GM19025 (cell line): ENCODE data around the gene CELA2B.
"Not testable (repeated sequence)": the region's sequence is repeated elsewhere in the genome, so short reads cannot be mapped to it uniquely, and the experiment has no call there.

Experiments
- ATAC-seq: cut with Tn5 transposase; IDR thresholded peaks from one replicate; pipeline ENCODE4 v1.9.1; 2021; ENCODE audit warnings: mild to moderate bottlenecking, low read depth, moderate library complexity; ENCODE audit not compliant: unreplicated experiment

Gene CELA2B

DNA sequence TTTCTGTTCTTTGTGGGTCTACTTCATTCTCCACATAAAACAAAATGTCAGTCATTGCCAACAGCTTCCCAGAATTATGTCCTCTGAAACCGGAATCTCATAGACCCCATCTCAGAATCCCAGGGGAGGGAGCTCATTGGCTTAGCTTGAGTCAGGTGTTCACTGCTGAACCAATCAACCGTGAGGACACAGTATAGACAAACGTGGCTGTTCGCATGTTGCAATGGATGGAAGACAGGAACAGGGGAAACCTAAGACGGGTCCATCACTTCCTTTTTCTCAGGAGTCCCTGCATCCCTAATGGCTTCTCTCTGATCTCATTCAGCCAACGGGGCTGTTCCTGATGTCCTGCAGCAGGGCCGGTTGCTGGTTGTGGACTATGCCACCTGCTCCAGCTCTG, 10.2 kb upstream of the CELA2B start:
- ATAC-seq, result no peak

- ATAC-seq, result not testable (repeated sequence)
These were observed 8.8 kb upstream of the CELA2B start for GRCh38 chr1:15466955-15467625.

DNA sequence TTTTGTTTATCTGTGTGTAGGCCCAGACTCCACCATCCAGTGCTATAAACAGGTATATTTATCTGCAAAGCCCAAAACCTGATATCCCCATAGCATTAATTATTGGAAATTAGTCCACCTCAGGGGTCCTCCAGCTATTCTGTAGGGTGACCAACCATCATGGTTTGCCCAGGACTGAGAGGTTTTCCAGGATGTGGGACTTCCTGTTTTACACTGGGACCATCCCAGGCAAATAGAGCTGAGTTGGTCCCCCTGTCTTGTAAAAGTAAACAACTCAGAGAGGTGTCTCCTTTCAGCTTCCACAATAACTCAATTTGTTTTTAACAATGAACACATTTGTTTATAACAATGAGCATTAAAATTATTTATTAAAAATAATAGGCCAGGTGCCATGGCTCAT, 7.8 kb upstream of the CELA2B start:
- no peak for ATAC-seq

- ATAC-seq, result no peak
These were observed 6.5 kb upstream of the CELA2B start for GRCh38 chr1:15469361-15469760.

DNA sequence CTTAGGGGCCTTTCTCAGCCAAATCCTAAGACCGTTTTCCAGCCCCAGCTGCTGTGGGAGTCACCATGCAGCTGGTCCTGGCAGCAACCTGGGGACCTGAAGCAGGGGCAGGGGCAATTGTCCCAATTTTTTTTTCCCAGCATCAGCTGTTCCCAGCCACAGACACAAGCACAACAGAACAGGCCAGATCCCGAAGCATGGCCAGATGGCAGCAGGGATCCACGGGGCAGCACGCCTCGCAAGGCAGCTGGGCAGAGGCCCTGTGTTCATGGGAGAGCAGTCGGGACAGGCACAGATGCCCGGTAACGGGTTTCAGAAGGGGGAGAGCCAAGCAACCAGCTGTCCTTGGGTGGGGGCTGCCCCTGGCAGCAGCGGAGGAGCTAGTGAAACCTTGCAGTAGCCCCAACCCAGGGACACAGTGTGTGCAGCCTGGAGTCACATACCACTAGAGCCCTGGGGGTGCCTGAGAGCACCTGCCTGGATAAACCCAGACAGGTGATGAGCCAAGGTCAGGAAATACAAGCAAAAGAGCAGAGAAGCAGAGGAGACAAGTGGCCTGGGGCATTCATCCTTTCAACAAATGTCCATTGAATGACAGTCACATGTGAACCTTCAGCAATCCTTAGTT, 6.0 kb upstream of the CELA2B start:
- ATAC-seq, result not testable (repeated sequence)

DNA sequence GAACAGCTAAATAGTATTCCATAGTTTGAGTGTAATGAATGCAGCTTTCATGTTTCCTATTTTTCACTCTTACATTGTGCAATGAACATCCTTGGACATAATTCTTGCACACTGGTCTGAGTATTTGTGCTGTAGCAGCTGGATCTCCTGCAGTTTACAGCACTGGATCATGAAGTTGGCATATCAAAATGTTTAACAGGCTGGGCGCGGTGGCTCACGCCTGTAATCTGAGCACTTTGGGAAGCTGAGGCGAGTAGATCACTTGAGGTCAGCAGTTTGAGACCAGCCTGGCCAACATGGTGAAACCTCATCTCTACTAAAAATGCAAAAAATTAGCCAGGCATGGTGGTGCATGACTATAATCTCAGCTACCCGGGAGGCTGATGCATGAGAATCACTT, 4.8 kb upstream of the CELA2B start:
- ATAC-seq, result not testable (repeated sequence)

- ATAC-seq, result not testable (repeated sequence)
These were observed 4.2 kb upstream of the CELA2B start for GRCh38 chr1:15471723-15472122.

- ATAC-seq, result no peak
These were observed 3.3 kb upstream of the CELA2B start for GRCh38 chr1:15472587-15472986.

GRCh38 chr1:15476927-15477326, 1.0 kb downstream of the CELA2B start:
- no peak for ATAC-seq

DNA sequence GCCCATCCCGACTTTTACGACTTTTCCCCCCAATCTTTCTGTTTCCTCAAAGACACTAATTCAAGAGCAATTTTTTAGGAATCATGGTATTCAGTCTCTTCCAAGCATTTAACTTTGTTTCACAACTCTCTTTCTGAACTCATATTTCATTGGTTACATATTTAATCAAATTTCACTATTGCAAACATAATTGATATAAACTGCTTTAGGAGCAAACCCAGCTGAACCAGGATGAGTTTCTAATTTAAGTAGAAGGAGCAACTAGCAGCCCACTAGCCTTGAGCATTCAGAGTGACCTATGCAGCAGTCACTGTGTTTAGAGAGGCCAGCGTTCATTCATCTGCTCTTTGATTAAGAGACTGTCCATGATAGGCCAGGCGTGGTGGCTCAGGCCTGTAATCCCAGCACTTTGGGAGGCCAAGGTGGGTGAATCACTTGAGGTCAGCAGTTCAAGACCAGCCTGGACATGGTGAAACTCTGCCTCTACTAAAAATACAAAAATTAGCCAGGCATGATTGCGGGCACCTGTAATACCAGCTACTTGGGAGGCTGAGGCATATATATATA, 1.8 kb downstream of the CELA2B start:
- no peak for ATAC-seq

GRCh38 chr1:15479654-15480347, 3.9 kb downstream of the CELA2B start:
- no peak for ATAC-seq

GRCh38 chr1:15482455-15482854, 6.6 kb downstream of the CELA2B start:
- not testable (repeated sequence) for ATAC-seq

- not testable (repeated sequence) for ATAC-seq
These were observed 7.2 kb downstream of the CELA2B start for GRCh38 chr1:15482983-15483543.

DNA sequence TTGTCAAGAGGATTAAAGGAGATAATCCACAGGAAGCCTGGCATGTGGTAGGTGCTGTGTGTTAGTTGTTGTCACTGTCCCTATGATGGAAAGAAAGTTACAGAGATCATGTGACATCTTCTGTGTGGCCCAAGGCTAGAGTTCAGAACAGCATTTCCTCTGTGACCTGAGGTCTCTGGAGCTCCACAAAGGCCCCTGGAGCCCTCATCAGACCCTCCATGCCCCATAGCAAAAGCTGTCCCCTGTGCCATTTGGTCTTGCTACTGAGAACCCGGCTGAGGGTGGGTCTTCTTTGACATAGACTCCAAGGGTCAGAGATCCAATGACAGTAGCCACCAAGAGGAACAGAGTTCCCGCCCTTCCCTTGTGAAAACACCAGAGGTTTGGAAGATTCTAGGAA, 8.1 kb downstream of the CELA2B start:
- ATAC-seq, result no peak

DNA sequence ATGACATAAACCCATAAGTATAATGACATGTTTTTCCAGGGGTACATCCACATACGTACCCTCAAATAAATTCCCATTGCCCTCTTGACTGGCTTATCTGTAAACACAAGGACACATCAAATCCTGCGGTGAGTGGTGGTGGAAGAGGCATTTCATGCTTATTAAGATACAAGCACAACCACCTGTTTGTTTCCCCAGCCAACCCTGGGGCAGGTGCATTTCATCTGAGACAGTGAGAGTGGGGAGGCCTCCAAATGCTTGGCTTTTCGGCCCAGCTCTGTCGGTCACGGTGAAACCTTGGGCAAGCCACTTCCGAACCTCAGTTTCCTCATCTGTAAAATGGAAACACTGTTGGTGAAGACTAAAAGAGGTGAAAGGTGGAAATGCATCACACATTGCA, 8.5 kb downstream of the CELA2B start:
- ATAC-seq, result not testable (repeated sequence)

DNA sequence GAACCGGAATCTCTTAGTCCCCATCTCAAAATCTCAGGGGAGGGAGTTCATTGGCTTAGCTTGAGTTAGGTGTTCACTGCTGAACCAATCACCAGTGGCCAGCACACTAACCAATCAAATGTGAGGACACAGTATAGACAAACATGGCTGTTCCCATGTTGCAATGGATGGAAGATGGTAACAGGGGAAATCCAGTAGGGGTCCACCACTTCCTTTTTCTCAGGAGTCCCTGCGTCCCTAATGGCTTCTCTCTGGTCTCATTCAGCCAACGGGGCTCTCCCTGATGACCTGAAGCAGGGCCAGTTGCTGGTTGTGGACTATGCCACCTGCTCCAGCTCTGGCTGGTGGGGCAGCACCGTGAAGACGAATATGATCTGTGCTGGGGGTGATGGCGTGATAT, 9.7 kb downstream of the CELA2B start:
- no peak for ATAC-seq

DNA sequence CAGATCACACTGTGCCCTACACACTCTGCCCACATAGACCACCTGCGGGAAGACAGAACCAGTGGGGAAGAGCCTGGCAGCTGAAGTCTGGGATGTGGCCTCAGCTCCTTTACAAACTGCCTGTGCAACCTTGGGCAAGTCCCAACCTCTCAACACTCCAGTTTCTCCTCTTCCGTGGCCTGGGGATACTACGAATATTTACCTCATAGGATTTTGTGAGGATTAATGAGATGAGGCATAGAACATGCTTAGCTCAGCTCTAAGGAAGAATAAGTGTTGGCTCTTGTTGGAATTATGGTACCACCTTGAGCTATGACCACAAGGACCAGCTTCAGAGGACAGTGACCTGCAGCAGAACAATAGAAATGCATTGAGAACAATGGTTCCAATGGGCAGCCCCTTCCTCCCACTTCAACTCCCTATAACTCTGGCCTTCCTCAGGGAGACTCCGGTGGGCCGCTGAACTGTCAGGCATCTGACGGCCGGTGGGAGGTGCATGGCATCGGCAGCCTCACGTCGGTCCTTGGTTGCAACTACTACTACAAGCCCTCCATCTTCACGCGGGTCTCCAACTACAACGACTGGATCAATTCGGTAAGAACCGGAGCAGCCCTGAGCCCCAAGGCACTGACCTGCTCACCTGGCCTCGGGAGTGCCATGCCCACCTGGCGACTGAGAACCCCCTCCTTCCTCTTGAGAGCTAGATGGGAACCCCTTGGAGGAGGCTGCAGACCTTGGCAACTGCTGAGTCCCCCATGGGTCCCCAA, 11.1 kb downstream of the CELA2B start:
- not testable (repeated sequence) for ATAC-seq

DNA sequence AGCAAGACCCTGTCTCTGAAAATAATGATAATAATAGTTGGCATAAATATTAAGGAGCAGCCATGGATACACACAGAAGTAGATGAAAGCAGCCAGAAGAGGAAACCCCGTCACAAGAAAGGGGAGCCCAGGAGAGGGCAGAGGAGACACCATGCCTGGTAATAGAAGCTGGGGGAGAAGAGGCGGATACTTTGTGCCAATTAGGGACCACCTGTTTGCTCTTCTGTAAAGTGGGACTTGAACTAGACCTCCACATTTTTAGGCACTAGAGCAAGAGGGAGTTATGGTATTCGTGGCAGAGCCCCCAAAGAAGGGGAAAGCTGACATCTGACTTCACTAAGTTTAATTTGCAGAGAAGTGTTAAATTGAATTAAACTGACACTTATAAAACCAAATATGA, 12.5 kb downstream of the CELA2B start:
- no peak for ATAC-seq

- ATAC-seq, result no peak
These were observed 13.3 kb downstream of the CELA2B start for GRCh38 chr1:15489052-15489736.

- ATAC-seq, result not testable (repeated sequence)
These were observed 15.1 kb downstream of the CELA2B start for GRCh38 chr1:15491010-15491409.
